OCI-LY7 (cell line): Measurements from ENCODE around the gene FAM47E. TPM values are rescaled to one million over a fixed set of nuclear protein-coding genes. Genes with fewer than 3 reads are reported as not detected.

Source experiments
- BruUV-seq: library from RNA; stranded (reverse); fragments of 400-500 nt; replicated peaks from 2 replicates; lab custom pipeline; 2021; lab: Mats Ljungman, UMichigan
- CTCF ChIA-PET: fragments of 300-600 bp; sonication (Branson Sonifier 250); formaldehyde crosslinking; loops from one replicate; lab custom pipeline; 2022; ENCODE audit warnings: antibody characterized with exemption; ENCODE audit not compliant: unreplicated experiment; lab: Charles Lee
- POLR2A ChIA-PET: fragments of 300-600 bp; sonication (Branson Sonifier 250); formaldehyde crosslinking; loops from one replicate; lab custom pipeline; 2022; ENCODE audit warnings: antibody characterized with exemption; lab: Charles Lee
- DNase-seq: peaks from one replicate; pipeline ENCODE4 v3.0.0-alpha.2; 2015; ENCODE audit warnings: low spot score
- H2AFZ ChIP-seq: fragments of 200-600 bp; sonication (generic), shearing (Covaris generic); 2 replicates; pipeline ENCODE4 v1.6.1; 2014; ENCODE audit warnings: mild to moderate bottlenecking, antibody characterized with exemption, low read length, moderate library complexity
- H3K27ac ChIP-seq: fragments of 200-600 bp; sonication (generic); 2 replicates; pipeline ENCODE4 v1.5.1; 2014; ENCODE audit warnings: mixed run types, low read depth, mild to moderate bottlenecking, moderate library complexity, low read length, inconsistent platforms; ENCODE audit not compliant: poor library complexity, severe bottlenecking
- H3K36me3 ChIP-seq: fragments of 200-600 bp; sonication (generic); 2 replicates; pipeline ENCODE4 v1.6.1; 2014; ENCODE audit warnings: mild to moderate bottlenecking, antibody characterized with exemption, low read length, moderate library complexity, mixed read lengths; ENCODE audit not compliant: insufficient read depth
- H3K4me1 ChIP-seq: fragments of 200-600 bp; sonication (generic); 2 replicates; pipeline ENCODE4 v1.5.1; 2014; ENCODE audit warnings: mild to moderate bottlenecking, low read length; ENCODE audit not compliant: insufficient read depth, poor library complexity, severe bottlenecking
- H3K4me2 ChIP-seq: fragments of 200-600 bp; sonication (generic); 2 replicates; pipeline ENCODE4 v1.6.1; 2014; ENCODE audit warnings: mild to moderate bottlenecking, low read length
- H3K4me3 ChIP-seq: fragments of 200-600 bp; sonication (generic); 2 replicates; pipeline ENCODE4 v1.5.1; 2014; ENCODE audit warnings: mild to moderate bottlenecking, low read depth, low read length; ENCODE audit not compliant: poor library complexity, severe bottlenecking
- H3K79me2 ChIP-seq: fragments of 200-600 bp; sonication (generic); 2 replicates; pipeline ENCODE4 v1.6.1; 2016; ENCODE audit warnings: low read depth, mild to moderate bottlenecking, low read length, moderate library complexity, mixed read lengths; ENCODE audit not compliant: insufficient read depth
- H3K9me2 ChIP-seq: fragments of 200-600 bp; sonication (generic); 2 replicates; pipeline ENCODE4 v1.6.1; 2016; ENCODE audit warnings: mild to moderate bottlenecking, low read length, mixed read lengths; ENCODE audit not compliant: insufficient read depth
- H3K9me3 ChIP-seq: fragments of 200-600 bp; sonication (generic); 2 replicates; pipeline ENCODE4 v1.6.1; 2014; ENCODE audit warnings: mild to moderate bottlenecking, mixed run types, low read length, mixed read lengths
- H4K20me1 ChIP-seq: fragments of 200-600 bp; sonication (generic); 2 replicates; pipeline ENCODE4 v1.6.1; 2014; ENCODE audit warnings: mild to moderate bottlenecking, antibody characterized with exemption, low read length, moderate library complexity, mixed read lengths; ENCODE audit not compliant: insufficient read depth
- CTCF ChIP-seq: fragments of 200-600 bp; sonication (generic); conservative IDR thresholded peaks from 2 replicates; pipeline ENCODE4 v1.5.1; 2014; ENCODE audit warnings: mild to moderate bottlenecking, antibody characterized with exemption, low read length, moderate library complexity, mixed read lengths
- EZH2phosphoT487 ChIP-seq: fragments of 200-600 bp; sonication (generic); IDR thresholded peaks from 2 replicates; pipeline ENCODE4 v1.6.1; 2018; ENCODE audit warnings: low read depth, borderline replicate concordance, mild to moderate bottlenecking, mixed run types, antibody characterized with exemption, low read length, moderate library complexity, mixed read lengths
- intact Hi-C: fragments of 100-400 bp; cut with micrococcal nuclease; formaldehyde crosslinking; loops from one replicate; pipeline ENCODE4 v1.10.0; 2022; ENCODE audit not compliant: unreplicated experiment
- total RNA-seq, 2 experiments: library from RNA; depleted of rRNA in 1 of 2; stranded (reverse); fragments of >200 nt in 1 of 2; shearing (Covaris generic) in 1 of 2; gene quantifications; 2 replicates each; pipeline ENCODE4 v1.2.3, GENCODE V29; 2014 to 2022

The FAM47E gene
- total RNA-seq, 2 experiments from 2014 or later = not detected

GRCh38 chr4:76233967-76234678 lies 17.4 kb upstream of the FAM47E start:
- BruUV-seq = no TSS peak
- H3K4me1 ChIP-seq = no peaks in the 10 kb centered on the region
- DNase-seq = no peak
- intact Hi-C loops = no loop called here
- no peak overlapping the region for H3K27ac ChIP-seq
- H3K4me2 ChIP-seq = no peak overlapping the region
- H3K9me2 ChIP-seq = no peaks in the 10 kb centered on the region
- no peak overlapping the region for H2AFZ ChIP-seq
- no peaks in the 10 kb centered on the region for H3K36me3 ChIP-seq
- H3K9me3 ChIP-seq = no peaks in the 10 kb centered on the region
- CTCF ChIA-PET = no interaction called here
- H4K20me1 ChIP-seq = no peaks in the 10 kb centered on the region
- TF ChIP-seq EZH2phosphoT487 (no peak), CTCF (no peak)
- H3K79me2 ChIP-seq = no peaks in the 10 kb centered on the region
- H3K4me3 ChIP-seq = no peak overlapping the region
- POLR2A ChIA-PET = interaction anchor here (0.5 kb wide), 1 partner anchor 133 kb away, joined by 3 read pairs; no protein-coding TSS in a partner anchor

GRCh38 chr4:76234679-76235044 lies 16.9 kb upstream of the FAM47E start:
- Histone ChIP-seq H3K4me2 (no peak overlapping the region), H4K20me1 (no peaks in the 10 kb centered on the region), H2AFZ (no peak overlapping the region), H3K4me1 (no peaks in the 10 kb centered on the region), H3K27ac (no peak overlapping the region), H3K9me3 (no peaks in the 10 kb centered on the region), H3K36me3 (no peaks in the 10 kb centered on the region), H3K4me3 (no peak overlapping the region), H3K9me2 (no peaks in the 10 kb centered on the region), H3K79me2 (no peaks in the 10 kb centered on the region)
- CTCF ChIA-PET = no interaction called here
- BruUV-seq = no TSS peak
- POLR2A ChIA-PET = no interaction called here
- intact Hi-C loops = no loop called here
- TF ChIP-seq EZH2phosphoT487 = no peak
- no peak for TF ChIP-seq CTCF
- no peak for DNase-seq

- H3K4me3 ChIP-seq = no peak overlapping the region
- no peak overlapping the region for H2AFZ ChIP-seq
- no peaks in the 10 kb centered on the region for H3K36me3 ChIP-seq
- no peaks in the 10 kb centered on the region for H3K9me2 ChIP-seq
- no peaks in the 10 kb centered on the region for H3K79me2 ChIP-seq
- BruUV-seq = no TSS peak
- no peak overlapping the region for H3K4me2 ChIP-seq
- intact Hi-C loops = no loop called here
- no peak overlapping the region for H3K27ac ChIP-seq
- no peaks in the 10 kb centered on the region for H4K20me1 ChIP-seq
- no peak for DNase-seq
- CTCF ChIA-PET = no interaction called here
- no peaks in the 10 kb centered on the region for H3K9me3 ChIP-seq
- POLR2A ChIA-PET = interaction anchor here (0.6 kb wide), 1 partner anchor 439 kb away, joined by 4 read pairs; no protein-coding TSS in a partner anchor
- H3K4me1 ChIP-seq = no peaks in the 10 kb centered on the region
- no peak for TF ChIP-seq CTCF
- no peak for TF ChIP-seq EZH2phosphoT487
Measured at GRCh38 chr4:76235407-76235806, 16.1 kb upstream of the FAM47E start.
